ENCODE data around the gene CD247.

Gene CD247

GRCh38 chr1:167387251-167387910 is 130.9 kb downstream of the CD247 start:
- no peak overlapping the region for H3K4me3 ChIP-seq (ENCODE audit: low read depth, low read length)
- DNase-seq (ENCODE audit: low read depth): no peak
